Measurements from ENCODE around the gene PPP2R2B.

Gene PPP2R2B

DNA sequence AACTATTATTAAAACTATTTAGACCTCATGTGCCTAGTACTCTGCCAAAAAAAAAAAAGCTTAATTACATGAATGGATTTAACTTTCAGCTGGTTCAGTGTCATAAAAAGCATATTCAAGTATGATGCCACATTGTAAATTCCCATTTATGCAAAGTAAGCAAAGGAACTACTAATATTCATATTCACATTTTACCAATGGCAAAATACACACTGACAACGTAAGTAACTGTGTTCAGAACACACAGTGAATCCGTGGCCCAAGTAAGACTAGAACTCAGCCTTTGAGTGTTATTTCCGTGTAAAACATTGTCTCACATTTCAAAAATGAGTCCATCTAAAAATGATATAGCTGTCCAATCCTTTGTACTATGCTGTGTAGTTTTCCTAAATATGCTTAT lies 56.8 kb downstream of the PPP2R2B start:
- DNase-seq: no peak

DNA sequence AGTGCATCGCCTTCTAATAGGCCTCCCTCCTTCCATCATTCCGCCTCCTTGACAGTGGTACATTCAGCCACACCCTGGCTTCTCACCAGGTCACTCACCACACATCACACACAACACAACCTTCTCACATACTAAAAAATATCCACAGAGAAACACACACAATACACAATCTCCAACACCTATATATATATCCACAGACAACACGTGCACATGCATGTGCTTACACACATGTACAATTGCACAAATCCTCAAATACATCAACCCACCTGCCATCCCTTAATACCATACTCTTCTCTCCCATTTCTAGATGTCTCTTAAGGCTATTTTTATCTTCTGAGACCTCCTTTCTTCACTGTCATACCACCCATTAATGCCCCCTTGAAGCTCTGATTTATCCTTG lies 57.6 kb downstream of the PPP2R2B start:
- DNase-seq: no peak

DNA sequence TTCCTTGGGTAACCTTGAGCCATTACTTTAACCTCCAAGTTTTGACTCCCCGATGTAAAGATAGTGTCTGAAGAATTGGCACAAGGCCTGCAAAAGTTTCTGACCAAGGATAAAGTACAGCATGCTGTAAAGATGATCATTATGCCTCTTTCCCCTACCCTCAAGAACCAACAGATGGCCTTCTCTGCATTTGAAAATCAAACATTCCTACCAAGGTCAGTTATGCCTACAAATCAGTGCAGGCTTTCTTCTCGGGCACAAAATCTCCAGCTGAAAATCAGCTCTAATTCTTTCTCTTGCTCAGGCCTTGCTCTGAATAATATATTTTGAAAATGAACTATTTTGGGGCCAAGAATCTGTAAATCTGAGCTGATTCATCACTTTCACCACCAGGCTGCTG lies 59.7 kb downstream of the PPP2R2B start:
- DNase-seq: no peak

DNA sequence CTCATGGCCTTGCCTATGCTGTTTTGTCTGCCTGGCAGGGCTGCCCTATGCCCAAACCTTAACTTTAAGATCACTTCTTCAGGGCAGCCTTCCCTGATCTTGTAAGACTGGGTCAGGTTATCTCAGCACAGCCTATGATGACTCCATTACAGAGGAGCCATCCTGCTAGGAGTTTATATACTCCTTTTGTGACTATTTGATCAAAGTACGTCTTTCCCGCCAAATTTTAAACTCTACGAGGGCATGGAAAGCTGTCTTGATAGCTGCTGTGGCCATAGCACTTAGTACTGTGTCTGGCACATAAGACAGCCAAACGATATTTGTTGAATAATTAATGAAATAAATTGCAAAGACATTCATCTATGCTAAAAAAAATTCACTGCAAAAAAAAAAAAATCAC lies 60.6 kb downstream of the PPP2R2B start:
- DNase-seq: no peak

DNA sequence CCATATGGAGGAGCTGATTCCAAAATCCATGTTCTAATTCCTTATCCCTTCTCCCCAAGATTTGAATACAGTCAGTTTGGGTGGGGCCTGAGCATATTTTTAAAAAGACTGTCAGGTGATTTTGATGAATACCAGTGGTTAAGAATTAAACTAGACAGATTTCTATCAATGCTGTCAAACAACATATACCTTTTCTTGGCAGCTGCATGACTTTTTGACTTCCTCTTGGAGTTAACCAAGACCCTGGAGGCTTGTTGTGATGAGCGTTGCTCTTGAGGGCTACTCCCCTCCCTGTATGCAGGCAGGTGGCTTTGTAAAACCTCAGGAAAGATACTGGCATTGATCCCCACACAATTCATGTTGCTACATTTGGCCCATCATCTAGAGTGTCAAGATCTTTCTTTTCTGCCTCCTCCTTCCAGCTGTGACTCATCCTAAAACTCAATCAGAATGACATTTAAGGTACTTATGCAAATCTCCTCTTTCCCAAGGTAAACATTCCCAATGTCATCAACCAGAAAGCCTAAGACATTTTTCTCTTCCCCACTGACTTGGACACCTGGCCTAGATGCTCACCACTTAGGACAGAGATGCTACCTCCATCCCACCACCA lies 61.7 kb downstream of the PPP2R2B start:
- DNase-seq: no peak

DNA sequence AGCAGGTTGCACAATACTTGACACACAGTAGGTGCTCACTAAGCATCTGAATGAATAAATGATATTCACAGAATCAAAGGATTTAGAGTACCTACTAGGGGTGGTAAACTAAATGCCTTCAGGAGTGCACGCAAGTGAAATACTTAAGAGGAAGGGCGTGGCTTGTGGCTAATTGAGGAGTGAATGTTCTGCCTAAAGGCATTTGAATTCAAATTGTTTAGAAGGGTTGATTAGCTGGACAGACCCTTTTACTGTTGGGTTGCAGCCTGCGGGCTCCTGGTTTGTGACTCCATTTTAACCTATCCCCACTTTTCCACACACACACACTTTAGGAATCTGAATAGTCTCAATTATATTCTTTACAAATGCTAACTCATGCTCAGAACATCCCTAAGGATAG lies 63.1 kb downstream of the PPP2R2B start:
- DNase-seq: no peak

DNA sequence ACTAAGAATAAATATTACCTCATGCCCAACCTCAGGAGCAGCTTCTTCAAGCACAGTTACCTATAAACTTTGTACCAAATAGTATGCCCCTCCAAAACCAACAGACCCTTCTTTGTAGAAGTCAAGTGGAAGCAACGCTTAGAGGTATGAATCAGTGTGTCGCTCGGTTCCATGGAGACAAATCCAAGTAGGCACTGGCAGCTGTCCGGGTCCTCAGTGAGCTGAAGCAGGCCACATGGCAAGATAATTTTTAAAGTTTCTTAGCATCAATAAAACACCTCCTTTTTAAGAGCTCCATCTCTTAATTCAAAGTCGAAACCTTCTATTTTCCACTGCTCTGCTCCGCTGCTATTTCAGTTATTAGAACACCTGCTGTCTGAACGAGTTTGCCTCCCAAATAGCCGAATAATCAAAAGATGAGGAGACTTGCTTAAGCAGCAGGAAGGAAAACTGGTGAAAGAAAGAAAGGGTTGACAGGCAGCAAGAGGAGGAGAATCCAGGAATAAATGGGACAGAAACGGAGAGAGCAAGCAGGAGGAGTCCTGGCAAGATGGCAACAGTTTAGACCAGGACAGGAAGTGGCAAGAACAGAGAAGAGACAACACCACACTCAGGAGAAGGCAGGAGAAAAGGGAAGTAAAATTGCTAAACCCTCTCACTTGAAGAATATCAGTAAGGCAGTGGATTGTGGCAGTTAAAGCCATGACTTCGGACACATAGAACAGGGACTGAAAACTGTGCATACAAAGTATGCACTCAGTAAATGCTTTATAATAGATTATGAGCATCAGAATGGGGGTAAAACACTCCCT lies 65.0 kb downstream of the PPP2R2B start:
- peak; percentile 74 for DNase-seq

DNA sequence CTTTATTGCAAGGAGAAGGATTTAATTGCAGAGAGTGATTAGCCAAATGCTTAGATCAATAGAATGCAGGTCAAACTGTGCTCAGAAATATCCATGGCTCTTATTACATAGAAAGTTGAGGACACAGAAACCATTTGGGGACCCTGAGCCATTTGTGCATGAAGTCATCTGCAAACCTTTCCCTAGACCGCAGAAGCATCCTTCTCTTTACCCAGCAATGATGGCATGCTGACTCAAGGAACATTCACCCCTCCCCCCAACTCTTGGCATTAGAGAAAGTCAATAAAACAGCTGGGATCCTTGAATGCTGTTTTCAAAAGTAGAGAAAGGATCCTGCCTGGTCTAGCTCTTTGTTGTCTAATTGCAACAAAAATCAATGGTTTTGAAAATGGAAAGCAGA lies 73.5 kb downstream of the PPP2R2B start:
- DNase-seq: no peak

DNA sequence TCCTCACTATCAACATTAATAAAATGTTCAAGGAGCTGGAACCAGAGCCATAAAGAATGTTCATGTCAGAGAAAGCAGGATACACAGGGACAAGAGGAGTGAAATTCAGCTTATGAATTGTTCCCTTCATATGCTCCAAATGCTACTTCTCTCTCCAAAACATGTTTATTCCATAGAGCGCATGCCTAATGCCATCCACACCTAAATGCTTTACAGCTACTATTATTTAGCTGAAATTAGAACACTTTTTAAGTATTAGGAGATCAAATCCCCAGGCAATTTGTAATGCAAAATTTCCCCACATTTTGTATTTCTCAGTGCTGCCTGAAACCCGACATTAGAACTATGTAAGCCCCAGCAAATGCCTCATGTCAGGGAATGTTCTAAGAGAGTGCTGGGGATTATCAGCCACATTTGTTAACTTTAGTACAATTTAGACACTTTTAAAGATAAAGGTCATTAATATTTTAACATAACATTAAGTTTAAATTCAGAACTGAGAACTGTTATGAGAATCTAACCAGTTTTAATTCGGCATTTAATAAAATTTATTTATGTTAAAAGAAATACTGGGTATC lies 75.5 kb downstream of the PPP2R2B start:
- DNase-seq: no peak

DNA sequence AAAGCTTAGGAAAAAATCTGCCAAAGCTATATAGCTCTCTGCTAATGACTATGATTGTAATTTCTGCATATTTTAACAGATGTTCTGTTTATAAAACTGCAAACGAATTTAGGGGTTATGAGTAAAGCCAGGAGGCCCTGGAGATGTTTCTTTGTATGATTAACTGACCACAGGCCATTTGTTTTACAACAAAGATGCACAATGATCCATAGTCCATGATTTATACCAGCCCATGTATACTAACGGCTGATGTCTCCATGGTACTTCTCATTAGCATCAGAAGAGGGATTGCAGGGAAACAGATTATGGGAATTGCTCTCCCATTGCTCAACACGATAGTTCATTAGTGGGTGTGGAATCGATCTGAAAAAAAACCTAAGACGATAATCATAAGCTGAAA lies 78.9 kb downstream of the PPP2R2B start:
- no peak for DNase-seq

DNA sequence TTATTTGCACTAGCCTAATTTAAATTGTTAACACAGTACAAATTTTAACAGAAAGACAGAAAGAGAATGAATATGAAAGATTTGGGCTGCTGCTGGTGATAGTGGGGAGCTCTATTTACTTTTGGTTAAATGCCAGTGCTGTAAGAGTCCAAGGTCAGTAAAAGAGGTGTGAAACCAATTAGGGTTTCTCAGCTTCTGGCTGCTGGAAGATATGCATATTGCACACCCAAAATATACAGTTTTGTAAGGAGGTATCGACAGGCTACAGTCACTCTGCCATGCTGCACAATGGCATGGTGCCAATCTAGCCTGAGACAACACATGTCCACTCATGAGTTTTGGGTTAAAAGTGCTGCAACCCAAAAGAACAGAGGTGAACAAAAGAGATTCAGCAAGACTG lies 79.3 kb downstream of the PPP2R2B start:
- no peak for DNase-seq

DNA sequence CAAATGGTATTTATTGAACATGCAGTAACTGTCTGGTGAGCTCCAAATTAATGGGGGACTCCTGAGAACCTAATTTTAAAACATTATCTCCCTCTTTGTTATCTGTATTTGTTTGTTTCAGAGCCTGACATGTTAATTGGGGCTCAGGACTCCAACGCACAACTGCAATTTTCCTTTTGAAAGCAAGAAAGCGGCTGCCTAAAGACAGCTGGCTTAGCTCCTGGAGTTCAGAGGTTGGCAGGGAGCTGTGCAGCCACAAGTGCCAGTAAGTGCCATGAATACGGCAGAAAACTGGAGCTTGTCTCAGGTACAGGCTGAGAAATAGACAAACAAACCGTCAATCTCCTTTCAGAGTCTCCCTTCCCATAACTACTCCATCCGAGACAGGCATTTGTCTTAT lies 80.9 kb downstream of the PPP2R2B start:
- no peak for DNase-seq

DNA sequence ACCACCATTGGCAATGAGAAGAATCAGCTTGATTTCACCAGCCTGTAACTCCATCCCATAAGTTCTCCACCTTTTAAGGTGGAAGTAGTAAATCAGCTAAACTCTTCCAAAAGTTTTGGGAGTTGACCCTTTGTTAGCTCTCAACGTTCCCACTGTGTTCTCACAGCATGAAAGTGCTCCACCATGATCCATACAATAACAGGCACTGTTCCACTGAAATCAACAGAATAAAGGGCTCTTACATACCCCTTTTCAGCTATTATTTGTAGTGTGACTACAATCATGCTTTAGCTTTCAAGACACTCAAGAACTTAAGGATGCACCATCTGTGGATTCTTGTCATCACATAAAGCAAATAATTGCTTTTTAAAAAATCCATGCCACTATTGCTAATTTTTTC lies 81.6 kb downstream of the PPP2R2B start:
- DNase-seq: no peak

DNA sequence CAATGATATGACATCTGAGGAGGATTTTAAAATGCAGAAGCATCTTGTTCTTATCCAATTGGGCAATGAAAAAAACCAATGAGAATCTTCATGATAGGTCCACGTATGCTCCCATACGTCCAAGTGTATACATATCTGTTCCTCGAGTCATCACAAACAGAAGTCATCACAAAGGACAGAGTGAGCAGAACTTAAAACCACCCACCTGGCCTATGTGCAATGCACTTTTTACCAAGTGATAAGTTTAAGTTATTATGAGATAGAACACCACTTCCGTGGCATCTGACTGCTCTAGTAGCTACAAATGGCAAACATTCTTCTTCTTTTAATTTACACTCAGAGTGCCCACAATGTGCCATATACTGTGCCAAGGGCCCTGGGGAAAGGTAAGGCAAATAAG lies 82.4 kb downstream of the PPP2R2B start:
- no peak for DNase-seq

DNA sequence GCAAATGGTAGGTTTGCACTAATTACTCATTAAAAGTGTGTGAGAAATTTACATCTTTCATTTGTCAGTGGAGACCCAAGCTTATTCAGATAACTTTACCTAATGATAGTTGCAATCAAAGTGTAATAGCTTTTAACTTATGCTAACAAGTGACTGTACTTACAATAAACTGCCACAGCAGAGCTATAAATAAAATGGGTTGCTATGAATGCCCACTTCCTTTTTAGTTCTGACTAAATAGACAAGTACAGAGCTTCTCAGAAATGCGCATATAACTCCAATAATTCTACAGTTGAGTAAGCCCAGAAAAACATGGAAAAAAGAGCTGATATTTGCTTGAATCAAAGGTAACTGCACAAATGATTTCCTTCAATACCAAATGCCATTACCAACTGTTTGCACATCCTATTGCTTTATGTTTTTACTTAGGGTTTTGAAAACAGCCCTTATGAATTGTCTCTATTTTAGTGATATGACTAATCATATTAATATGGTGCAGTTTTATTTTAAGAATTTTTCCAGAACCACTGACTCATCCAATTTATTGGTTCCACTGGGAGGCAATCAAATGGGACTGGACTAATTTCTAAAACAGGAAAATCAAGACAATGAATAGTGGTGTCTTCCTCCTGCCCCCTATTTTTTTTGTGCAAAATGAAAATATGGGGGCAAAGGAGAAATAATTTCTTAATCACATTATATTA lies 84.1 kb downstream of the PPP2R2B start:
- DNase-seq: no peak

DNA sequence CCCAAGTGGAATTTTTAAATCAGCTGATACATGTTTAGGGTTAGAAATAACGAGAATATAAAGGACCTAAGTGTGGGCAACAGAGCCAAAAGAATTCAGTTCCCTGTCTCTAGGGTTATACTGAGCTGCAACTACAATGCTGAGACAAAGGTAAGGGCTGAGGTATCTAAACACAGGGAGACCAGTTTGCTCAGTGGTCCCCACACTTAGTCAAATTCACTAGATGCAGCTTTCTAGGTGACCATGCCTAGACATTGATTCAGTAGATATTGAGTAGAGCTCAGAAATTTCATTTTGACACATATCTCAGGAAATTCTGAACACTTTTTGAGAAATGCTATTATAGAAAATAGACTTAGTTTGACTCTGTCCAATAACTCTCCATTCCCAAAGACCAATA lies 84.8 kb downstream of the PPP2R2B start:
- DNase-seq: no peak

DNA sequence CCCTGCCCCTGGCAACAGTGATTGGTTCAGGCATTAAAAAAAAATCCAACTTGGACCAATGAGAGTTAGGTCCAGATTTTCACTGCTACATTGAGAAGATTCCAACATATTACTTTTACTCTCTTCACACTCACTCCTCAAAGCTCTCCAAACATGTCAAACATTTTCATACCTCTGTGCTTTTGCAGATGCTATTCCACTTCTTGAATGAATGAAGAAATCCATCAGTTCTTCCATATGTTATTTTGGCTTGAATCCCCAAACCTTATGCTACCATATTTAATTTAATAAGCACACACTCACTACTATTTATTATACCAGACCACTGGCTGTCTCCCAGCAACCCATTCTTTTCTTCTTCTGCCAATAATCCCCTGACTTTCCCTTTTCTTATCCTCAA lies 87.1 kb downstream of the PPP2R2B start:
- no peak for DNase-seq

DNA sequence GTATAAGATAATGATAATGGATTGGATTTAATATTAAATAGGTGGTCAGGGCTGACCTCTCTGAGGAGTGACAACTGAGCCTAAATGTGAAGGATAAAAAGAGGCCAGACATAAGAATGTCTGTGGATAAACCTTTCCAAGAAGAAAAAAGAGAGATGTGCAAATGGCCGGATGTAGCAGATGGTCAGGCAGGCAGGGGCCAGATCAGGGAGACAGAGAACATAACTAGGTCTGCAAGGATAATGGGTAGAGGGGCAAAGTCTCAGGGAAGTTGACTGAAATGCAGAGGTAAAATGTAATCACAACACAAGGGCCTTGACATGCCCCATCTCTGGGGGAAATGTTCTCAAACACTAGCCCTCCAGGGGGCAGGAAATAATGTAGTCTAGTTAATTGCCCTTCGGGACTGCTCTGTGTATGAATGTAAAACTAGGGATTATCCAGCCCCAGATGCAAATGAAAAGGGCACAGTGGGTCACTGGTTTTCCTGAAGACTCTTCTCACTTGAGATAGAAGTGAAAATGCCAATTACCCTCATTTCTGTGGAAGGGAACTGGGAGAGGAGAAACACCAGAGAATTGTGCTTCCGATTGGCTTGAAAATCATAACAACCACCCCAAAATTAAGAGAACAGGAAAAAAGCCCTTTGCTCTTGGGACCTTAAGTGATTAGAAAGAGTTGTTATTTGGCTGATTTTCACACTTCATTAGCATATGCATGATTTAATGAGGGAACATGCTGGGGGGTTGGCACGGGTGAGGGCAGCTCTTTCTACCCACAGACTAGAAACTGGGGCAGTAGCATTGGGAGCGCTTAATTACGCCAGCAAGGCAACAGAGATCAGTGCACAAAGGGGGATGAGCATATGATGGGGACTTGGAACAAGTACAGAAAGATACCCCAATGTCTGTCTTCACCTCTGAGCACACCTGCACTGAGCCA lies 88.6 kb downstream of the PPP2R2B start:
- DNase-seq: no peak

DNA sequence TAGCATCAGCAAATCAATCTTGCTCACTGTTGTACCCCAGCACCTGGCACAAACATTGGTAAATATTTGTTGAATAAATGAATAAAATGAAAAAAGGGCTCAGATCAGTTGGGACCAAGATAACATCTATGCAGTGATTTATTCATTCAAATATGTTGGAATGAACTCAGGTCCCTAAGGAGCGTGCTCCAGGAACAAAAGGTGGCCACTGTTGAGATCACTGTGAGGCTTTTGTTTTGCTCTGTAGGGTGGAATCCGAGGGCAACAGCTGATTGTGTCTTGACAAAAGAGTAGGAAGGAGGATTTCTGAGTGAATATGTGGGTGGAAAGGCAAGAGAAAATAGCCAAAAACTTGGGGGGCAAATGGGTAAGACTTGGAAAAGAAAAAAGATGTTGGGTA lies 89.7 kb downstream of the PPP2R2B start:
- DNase-seq: no peak

DNA sequence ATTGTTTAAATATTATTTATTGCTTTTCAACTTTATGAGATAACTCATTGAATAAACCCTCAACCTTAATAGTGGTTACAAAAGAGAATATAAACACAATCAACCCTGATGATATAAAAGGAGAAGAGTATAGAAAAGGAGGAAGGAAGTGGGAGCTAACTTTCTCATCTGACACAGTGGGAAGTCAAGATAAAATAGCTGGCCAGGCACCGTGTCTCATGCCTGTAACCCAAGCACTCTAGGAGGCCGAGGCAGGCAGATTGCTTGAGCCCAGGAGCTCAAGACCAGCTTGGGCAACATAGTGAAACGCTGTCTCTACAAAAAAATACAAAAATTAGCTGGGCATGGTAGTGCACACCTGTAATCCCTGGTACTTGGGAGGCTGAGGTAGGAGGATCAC lies 93.5 kb downstream of the PPP2R2B start:
- peak; percentile 48 for DNase-seq

DNA sequence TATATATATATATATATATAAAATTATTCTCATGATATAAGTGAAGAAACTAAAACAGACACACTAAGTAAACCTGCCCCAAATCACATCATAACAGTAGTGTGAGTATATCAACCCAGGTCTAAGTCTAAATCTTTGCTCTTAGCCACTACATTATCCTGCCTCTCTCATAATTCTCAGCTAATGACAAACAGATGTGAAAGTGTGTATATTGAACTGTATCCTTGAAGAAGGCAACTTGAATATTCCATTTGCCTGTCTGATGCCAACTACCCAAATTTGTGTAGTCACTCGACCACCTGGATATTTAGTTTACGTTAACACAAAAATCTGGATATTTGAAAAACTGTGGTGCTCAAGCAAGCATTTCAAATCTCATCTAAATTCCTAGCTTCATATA lies 97.4 kb downstream of the PPP2R2B start:
- DNase-seq: no peak

DNA sequence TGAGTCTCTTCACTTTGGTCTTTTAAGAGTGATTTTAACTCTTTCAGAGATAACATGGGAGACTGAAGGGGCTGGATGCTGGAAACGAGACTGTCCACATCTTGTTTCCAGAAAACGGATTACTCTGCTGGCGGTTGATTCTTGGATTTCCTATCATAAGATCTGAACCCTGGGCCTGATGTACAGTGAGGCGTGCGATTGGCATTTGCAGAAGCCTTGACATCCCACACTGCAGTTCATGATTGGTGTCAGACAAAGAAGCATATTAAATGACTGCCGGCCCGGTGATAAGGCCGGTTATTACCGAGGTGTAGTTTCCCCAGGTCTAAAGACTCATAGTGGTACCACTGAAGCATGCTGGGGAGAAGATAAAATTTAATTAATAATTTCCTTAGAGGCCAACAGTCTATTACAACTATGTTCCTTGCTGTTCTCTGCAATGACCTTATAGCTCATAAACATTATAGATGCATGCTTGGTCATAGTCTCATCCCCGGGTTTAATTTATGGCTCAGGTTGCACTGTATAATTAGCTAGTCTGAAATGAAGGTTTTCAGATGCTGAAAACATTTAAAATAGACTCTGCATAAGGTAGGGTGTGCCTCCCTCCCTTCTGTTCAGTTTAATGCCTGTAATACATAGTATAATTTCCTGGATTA lies 99.2 kb downstream of the PPP2R2B start:
- DNase-seq: no peak

Measured in OCI-M1 (cell line).